ENCODE data around the gene HSP90B1.

Gene HSP90B1
- 484 to 971 reads per million in 2 experiments for total RNA-seq

DNA sequence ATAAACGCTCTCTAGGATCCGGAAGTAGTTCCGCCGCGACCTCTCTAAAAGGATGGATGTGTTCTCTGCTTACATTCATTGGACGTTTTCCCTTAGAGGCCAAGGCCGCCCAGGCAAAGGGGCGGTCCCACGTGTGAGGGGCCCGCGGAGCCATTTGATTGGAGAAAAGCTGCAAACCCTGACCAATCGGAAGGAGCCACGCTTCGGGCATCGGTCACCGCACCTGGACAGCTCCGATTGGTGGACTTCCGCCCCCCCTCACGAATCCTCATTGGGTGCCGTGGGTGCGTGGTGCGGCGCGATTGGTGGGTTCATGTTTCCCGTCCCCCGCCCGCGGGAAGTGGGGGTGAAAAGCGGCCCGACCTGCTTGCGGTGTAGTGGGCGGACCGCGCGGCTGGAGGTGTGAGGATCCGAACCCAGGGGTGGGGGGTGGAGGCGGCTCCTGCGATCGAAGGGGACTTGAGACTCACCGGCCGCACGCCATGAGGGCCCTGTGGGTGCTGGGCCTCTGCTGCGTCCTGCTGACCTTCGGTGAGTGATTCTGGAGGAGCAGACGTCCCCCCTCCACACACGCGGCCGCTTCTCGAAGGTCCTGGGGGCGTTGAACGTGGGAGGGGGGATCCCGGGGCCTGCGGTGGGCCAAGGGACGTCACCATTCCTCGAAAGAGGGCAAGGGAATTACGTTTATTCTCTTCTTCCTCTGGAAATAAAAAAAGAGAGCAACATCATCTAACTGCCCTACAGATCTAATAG lies at the start of gene HSP90B1:
TSS of gene HSP90B1 (plus strand) at position 377 of the 753 bp plus-strand sequence. CDS start at position 483, 106 bp downstream.
- peak; percentile 99 for DNase-seq (ENCODE audit: low read depth)

GRCh38 chr12:103881261-103881660 lies 48.9 kb upstream of the HSP90B1 start:
- DNase-seq (ENCODE audit: low read depth) = no peak

DNA sequence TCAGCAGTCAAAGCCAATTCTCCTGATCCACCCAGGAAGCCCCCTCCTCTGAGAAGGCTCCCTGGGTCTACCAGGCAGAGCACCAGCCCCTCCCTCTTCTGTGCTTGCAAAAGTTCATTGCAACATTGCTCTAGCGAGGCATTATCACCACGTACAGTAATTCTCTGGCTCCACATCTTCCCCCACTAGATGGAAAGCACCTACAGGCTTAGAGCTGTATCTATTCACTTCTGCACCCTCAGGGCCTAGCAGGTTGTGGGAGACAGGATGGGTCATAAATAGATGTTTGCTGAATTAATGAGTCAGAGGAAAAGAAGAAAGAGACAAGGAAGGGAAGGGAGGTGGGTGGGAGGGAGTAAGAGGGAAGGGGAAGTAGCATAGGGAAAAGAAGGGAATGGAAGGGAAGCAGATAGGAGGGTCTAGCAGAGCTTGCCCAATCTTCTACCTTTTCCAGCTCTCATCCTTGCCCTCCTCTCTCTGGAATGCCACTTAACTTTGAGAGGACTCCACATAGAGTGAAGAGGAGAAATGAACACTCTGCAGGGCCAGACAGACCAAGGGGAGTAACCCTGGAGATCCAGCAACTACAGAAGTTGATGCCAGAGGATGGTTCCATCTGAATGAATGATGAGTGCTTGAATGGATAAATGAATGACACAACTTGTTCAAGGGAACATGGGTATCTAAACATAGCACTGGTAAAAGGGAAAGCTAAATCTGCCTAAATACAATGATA lies 47.2 kb upstream of the HSP90B1 start:
- DNase-seq (ENCODE audit: low read depth) = no peak

- no peak for DNase-seq (ENCODE audit: low read depth)
Measured at GRCh38 chr12:103883908-103884307, 46.3 kb upstream of the HSP90B1 start.

- DNase-seq (ENCODE audit: low read depth) = peak; percentile 24
Measured at GRCh38 chr12:103884316-103884715, 45.9 kb upstream of the HSP90B1 start.

- DNase-seq (ENCODE audit: low read depth) = no peak
Measured at GRCh38 chr12:103886195-103886797, 43.9 kb upstream of the HSP90B1 start.

DNA sequence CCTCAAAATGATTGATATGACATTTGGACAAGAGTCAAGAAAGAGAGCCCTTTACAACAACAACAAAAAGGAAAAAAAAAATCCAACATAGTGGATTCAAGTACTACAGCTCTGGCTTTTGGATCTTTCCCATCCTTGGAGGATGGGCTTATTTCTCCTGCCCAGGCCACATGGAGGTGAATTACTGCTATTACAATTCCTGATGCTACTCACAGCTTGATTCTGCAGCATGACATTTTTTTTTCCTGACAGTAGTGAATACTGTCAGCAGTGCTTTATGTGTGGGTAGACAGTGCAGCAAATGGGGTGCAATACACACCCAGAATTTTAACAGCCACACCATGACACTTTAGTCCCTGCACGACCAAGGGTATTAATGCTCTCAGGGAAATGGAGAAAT lies 42.5 kb upstream of the HSP90B1 start:
- DNase-seq (ENCODE audit: low read depth) = no peak

GRCh38 chr12:103897316-103897715 lies 32.9 kb upstream of the HSP90B1 start:
- DNase-seq (ENCODE audit: low read depth) = no peak

DNA sequence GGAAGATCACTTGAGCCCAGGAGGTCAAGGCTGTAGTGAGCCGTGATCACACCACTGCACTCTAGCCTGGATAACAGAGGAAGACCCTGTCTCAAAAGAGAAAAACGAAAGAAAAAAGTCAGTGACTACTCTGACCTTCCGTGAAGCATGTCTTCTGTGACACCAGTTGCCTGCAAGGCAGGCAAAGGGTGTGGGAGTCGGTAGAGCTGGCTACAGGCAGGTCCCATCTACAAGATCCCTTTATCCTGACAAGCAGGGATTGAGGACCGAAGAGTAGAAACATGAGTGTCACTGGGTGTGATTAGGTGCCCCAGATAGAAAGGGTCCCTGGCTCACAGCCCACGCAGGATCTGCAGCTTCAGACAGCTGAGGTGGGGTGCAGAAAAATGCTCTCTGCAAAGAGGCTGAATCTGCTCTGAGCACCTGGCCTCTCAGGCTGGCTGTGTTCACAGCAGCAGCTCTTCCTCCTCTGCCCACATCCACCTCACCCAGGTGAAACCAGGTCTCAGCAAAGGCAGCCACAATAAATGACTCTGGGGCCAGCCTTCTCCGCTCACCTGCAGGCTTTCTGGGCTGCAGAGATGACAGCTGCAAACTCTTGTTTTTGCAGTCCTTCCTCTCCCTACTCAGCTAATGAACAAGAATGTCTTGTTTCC lies 28.6 kb upstream of the HSP90B1 start:
- peak; percentile 45 for DNase-seq (ENCODE audit: low read depth)

DNA sequence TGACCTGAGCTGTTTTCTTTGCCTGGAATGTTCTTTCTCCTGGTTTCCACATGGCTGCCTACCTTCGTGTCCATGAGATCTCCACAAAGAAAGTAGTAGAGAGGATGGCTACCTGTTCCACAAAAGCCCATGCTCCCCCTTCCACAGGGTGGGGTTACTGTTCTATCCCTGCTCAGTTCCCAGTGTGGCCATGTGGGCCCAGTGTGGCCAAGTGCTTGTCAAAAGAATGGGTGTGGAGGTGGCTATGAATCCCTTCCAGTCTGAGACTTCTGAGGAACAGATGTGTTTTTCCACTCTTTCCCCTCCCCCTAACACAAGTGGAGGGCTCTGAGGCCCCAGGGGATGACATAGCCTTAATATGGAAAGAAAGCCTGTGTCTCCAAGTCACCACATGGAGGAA lies 26.2 kb upstream of the HSP90B1 start:
- no peak for DNase-seq (ENCODE audit: low read depth)

GRCh38 chr12:103905730-103906349 lies 24.4 kb upstream of the HSP90B1 start:
- no peak for DNase-seq (ENCODE audit: low read depth)

- DNase-seq (ENCODE audit: low read depth) = no peak
Measured at GRCh38 chr12:103908246-103908541, 22.0 kb upstream of the HSP90B1 start.

DNA sequence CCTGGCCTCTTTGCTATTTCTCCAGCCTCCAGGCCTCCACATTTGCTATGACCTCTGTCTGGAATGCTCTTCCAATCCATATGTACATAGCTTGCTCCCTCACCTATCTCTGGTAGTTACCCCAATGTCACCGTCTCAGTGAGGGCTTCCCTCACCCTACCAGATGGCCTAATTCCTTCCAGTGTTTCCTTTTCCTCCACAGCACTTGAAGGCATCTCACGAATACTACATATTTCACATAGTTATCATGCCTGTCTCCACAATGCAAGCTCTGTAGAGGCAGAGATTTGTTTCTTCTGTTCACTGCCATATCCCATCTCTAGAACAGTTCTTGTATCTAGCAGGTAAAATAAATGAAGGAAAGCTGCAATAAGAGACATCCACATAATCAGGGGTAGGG lies 21.3 kb upstream of the HSP90B1 start:
- DNase-seq (ENCODE audit: low read depth) = no peak

- no peak for DNase-seq (ENCODE audit: low read depth)
Measured at GRCh38 chr12:103909811-103910210, 20.4 kb upstream of the HSP90B1 start.

- DNase-seq (ENCODE audit: low read depth) = no peak
Measured at GRCh38 chr12:103912069-103912468, 18.1 kb upstream of the HSP90B1 start.

DNA sequence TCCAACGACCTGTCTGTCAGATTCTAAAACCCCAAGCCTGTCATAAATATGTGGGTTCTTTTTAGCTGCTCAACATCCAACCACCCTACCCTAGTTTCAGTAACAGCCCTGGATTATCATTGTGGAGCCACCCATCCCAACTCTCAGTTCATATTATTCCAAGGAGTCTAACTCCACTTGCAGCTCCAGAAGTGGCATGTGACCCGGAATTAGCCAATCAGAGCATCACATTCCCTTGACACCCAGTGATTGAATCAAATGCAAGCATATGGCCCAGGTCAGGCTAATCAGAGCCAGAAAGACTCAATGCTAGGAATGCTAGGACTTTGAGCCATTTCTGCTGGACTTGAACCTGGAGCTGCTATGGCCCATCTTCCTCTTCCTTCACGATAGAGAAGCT lies 17.1 kb upstream of the HSP90B1 start:
- DNase-seq (ENCODE audit: low read depth) = no peak

DNA sequence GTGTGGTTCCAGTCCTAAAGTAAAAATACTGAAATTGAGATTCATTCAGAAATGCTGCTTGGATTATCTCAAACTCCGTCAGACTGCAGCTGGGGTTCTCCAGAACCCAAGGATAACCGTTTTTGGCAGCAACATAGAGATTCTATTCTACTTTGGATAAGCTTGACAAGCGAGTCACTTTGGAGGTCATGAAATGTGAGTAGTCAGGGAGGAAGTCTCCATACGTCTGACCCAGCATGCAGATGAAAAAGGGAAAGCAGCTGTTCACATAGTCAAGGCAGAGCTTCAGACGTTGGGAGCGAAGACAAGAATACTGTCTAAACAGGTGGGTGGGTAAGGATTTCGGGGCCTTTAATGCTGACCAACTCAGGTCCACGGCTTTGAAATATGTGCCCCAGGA lies 14.9 kb upstream of the HSP90B1 start:
- DNase-seq (ENCODE audit: low read depth) = no peak

GRCh38 chr12:103917873-103918272 lies 12.3 kb upstream of the HSP90B1 start:
- DNase-seq (ENCODE audit: low read depth) = no peak

DNA sequence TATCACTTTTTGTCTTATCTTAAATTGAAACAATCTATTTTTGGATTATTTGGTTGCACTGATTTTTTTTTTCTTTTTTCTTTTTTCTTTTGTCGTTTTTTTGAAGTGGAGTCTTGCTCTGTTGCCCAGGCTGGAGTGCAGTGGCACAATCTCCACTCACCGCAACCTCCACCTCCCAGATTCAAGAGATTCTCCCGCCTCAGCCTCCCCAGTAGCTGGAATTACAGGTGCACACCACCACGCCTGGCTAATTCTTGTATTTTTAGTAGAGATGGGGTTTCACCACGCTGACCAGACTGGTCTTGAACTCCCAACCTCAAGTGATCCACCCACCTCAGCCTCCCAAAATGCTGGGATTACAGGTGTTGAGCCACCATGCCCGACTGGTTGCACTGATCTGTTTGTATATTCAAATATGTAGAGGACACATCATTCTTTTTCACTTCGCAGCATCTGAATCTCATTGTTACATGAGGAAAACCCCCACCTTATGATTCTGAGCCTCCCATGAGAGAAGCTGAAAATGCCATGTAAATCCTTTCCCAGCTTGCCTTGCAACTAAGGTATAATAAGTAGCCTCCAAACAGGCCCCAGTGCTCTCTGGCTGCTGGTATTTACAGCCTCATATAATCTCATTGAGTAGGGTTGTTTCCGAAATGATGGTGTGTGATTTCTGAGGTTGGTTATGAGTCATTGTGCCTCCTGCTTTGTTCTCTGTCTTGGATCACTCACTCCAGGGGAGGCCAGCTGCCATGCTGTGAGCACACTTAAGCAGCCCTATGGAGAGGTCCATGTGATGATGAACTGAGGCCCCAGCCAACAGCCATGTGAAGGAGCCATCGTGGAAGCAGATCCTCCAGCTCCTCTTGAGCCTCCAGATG lies 5.2 kb upstream of the HSP90B1 start:
- DNase-seq (ENCODE audit: low read depth) = no peak

- peak; percentile 41 for DNase-seq (ENCODE audit: low read depth)
Measured at GRCh38 chr12:103928682-103929045, 1.5 kb upstream of the HSP90B1 start.

Data from T follicular helper cell (primary cell).